MM.1S (cell line): ENCODE data around the gene OR5K2.

Experiments used
- EZH2 ChIP-seq: fragments of 300-600 bp; sonication (generic); optimal IDR thresholded peaks from 2 replicates; pipeline ENCODE3; 2017; ENCODE audit warnings: low read depth, mild to moderate bottlenecking, antibody characterized with exemption, low read length, mixed read lengths
- EZH2phosphoT487 ChIP-seq: fragments of 300-600 bp; sonication (generic); IDR thresholded peaks from 2 replicates; pipeline ENCODE4 v1.6.1; 2018; ENCODE audit warnings: antibody characterized with exemption, low read length
- TF ChIP-seq, protein P1 (sequence below): fragments of 300-600 bp; sonication (generic); IDR thresholded peaks from 2 replicates; pipeline ENCODE4 v1.5.1; 2016; ENCODE audit warnings: antibody characterized with exemption, low read length, mixed read lengths

DNA sequence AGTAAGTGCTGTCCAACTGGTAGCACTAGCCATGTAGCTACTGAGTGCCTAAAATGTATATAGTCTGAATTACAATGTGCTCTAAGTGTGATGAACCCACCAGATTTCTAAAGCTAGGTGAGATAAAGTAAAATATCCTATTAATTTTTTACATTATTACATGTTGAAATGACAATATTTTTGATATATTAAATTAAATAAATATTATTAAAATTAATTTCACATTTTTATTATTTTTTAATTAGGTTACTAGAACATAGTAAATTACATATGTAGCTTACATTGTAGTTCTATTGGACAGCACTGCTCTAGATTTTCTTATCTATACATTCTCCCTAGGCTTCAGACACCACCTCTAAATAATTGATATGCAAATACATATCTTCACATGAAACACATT, 43.7 kb upstream of the OR5K2 start:
- TF ChIP-seq EZH2 (no peak), EZH2phosphoT487 (no peak)
- TF ChIP-seq, protein P1, sequence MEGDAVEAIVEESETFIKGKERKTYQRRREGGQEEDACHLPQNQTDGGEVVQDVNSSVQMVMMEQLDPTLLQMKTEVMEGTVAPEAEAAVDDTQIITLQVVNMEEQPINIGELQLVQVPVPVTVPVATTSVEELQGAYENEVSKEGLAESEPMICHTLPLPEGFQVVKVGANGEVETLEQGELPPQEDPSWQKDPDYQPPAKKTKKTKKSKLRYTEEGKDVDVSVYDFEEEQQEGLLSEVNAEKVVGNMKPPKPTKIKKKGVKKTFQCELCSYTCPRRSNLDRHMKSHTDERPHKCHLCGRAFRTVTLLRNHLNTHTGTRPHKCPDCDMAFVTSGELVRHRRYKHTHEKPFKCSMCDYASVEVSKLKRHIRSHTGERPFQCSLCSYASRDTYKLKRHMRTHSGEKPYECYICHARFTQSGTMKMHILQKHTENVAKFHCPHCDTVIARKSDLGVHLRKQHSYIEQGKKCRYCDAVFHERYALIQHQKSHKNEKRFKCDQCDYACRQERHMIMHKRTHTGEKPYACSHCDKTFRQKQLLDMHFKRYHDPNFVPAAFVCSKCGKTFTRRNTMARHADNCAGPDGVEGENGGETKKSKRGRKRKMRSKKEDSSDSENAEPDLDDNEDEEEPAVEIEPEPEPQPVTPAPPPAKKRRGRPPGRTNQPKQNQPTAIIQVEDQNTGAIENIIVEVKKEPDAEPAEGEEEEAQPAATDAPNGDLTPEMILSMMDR = no peak
